Vagina (tissue), 2 donors: Measurements from ENCODE around the gene CSTPP1. TPM values are rescaled to one million over a fixed set of nuclear protein-coding genes. Genes with fewer than 3 reads are reported as not detected.

Source experiments
- DNase-seq, 2 donors: peaks; one replicate each; pipeline ENCODE4 v3.0.0-alpha.2; 2017; ENCODE audit errors: extremely low spot score in 2 of 2
- H3K27ac ChIP-seq: fragments of 200-600 bp; sonication (generic); one replicate; pipeline ENCODE4 v1.5.1; 2019
- H3K27me3 ChIP-seq: fragments of 200-600 bp; sonication (generic); one replicate; pipeline ENCODE4 v1.5.1; 2019
- H3K36me3 ChIP-seq, 2 donors: fragments of 200-600 bp; sonication (generic); one replicate each; pipeline ENCODE4 v1.5.1; 2017 to 2019
- H3K4me1 ChIP-seq: fragments of 200-600 bp; sonication (generic); one replicate; pipeline ENCODE4 v1.5.1; 2019
- H3K4me3 ChIP-seq, 2 donors: fragments of 200-600 bp; sonication (generic); 1 replicate in 1 of 2; 2 replicates in 1 of 2; pipeline ENCODE4 v1.5.1; 2016 to 2019
- H3K9me3 ChIP-seq: fragments of 200-600 bp; sonication (generic); one replicate; pipeline ENCODE4 v1.5.1; 2019
- POLR2A ChIP-seq, 2 donors: fragments of 450-650 bp; IDR thresholded peaks; one replicate each; pipeline ENCODE4 v1.6.1; 2017; ENCODE audit warnings: antibody characterized with exemption in 2 of 2, mild to moderate bottlenecking in 2 of 2, moderate library complexity in 2 of 2
- POLR2AphosphoS5 ChIP-seq, 2 donors: sonication (generic); formaldehyde crosslinking; IDR thresholded peaks; one replicate each; pipeline ENCODE4 v1.9.0; 2017; ENCODE audit warnings: antibody characterized with exemption in 2 of 2, mild to moderate bottlenecking in 2 of 2, low read depth in 1 of 2; ENCODE audit not compliant: insufficient read depth in 1 of 2
- intact Hi-C: fragments of 100-400 bp; cut with DNase I; formaldehyde crosslinking; loops from one replicate; pipeline ENCODE4 v1.15.1; 2023
- total RNA-seq: library from RNA; depleted of rRNA; stranded (reverse); fragments of >200 nt; gene quantifications from one replicate; pipeline ENCODE4 v1.2.3, GENCODE V29; 2016
- TF ChIP-seq, protein P1 (sequence below), 3 experiments: fragments of 450-650 bp in 2 of 3; fragments of 200-600 bp in 1 of 3; sonication (generic) in 1 of 3; IDR thresholded peaks; one replicate each; pipeline ENCODE4 v1.5.1; 2017 to 2019; ENCODE audit warnings: antibody characterized with exemption in 3 of 3, mild to moderate bottlenecking in 2 of 3, moderate library complexity in 2 of 3

CSTPP1 gene
- total RNA-seq, 1 donor from 2014 or later, result 30.7 TPM

DNA sequence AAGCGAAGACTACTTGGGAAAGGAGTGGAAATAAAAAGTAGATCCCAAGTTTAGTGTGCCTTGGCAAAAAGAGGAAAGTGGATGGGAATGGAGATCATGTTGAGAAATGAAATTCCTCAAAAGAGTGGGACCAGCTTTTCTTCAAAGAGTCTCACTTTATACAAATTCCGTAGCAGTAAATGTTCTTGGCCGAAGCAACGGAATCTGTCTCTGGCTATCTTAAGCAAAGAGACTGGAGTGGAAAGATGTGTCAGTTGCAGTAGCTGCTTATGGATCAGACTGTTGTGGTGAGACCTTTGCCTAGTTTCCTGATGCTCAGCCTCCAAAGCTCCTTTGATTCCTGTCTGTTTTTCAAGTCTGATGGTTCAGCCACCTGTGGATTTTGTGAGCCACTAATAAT is 73.6 kb downstream of the CSTPP1 start:
- H3K27me3 ChIP-seq, result no peaks in the 10 kb centered on the region
- TF ChIP-seq POLR2A (IDR thresholded peaks at IDR 0.05) (no peak), POLR2AphosphoS5 (IDR thresholded peaks at IDR 0.05; ENCODE audit: insufficient read depth in 1 of 2, low read depth in 1 of 2) (no peak)
- TF ChIP-seq, protein P1, sequence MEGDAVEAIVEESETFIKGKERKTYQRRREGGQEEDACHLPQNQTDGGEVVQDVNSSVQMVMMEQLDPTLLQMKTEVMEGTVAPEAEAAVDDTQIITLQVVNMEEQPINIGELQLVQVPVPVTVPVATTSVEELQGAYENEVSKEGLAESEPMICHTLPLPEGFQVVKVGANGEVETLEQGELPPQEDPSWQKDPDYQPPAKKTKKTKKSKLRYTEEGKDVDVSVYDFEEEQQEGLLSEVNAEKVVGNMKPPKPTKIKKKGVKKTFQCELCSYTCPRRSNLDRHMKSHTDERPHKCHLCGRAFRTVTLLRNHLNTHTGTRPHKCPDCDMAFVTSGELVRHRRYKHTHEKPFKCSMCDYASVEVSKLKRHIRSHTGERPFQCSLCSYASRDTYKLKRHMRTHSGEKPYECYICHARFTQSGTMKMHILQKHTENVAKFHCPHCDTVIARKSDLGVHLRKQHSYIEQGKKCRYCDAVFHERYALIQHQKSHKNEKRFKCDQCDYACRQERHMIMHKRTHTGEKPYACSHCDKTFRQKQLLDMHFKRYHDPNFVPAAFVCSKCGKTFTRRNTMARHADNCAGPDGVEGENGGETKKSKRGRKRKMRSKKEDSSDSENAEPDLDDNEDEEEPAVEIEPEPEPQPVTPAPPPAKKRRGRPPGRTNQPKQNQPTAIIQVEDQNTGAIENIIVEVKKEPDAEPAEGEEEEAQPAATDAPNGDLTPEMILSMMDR (IDR thresholded peaks at IDR 0.05), result no peak
- H3K4me1 ChIP-seq, result peaks cover 4% of the 10 kb centered on the region
- H3K9me3 ChIP-seq, result no peaks in the 10 kb centered on the region
- no peak overlapping the region for H3K27ac ChIP-seq
- intact Hi-C loops, result no loop called here
- no peak for DNase-seq
- no peaks in the 10 kb centered on the region for H3K36me3 ChIP-seq
- H3K4me3 ChIP-seq, result no peak overlapping the region

DNA sequence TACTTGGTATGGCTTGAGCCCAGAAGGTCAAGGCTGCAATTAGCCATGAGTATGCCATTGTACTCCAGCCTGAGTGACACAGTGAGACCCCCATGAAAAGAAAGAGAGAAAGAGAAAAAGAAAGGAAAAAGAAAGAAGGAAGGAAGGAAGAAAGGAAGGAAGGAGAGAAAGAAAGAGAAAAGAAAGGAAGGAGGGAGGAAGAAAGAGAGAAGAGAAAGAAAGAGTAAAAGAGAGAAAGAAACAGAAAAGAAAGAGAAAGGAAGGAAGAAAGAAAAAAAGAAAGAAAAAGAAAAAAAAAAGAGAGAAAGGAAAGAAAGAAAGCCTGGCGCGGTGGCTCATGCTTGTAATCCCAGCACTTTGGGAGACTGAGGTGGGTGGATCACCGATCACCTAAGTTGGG is 77.5 kb downstream of the CSTPP1 start:
- no peak for DNase-seq
- H3K4me3 ChIP-seq, result no peak overlapping the region
- TF ChIP-seq POLR2A (IDR thresholded peaks at IDR 0.05) (no peak), POLR2AphosphoS5 (IDR thresholded peaks at IDR 0.05; ENCODE audit: insufficient read depth in 1 of 2, low read depth in 1 of 2) (no peak)
- TF ChIP-seq, protein P1 (IDR thresholded peaks at IDR 0.05), result no peak
- H3K27ac ChIP-seq, result no peak overlapping the region
- H3K36me3 ChIP-seq, result no peaks in the 10 kb centered on the region
- no peaks in the 10 kb centered on the region for H3K4me1 ChIP-seq
- intact Hi-C loops, result no loop called here
- H3K9me3 ChIP-seq, result no peaks in the 10 kb centered on the region
- H3K27me3 ChIP-seq, result no peaks in the 10 kb centered on the region

DNA sequence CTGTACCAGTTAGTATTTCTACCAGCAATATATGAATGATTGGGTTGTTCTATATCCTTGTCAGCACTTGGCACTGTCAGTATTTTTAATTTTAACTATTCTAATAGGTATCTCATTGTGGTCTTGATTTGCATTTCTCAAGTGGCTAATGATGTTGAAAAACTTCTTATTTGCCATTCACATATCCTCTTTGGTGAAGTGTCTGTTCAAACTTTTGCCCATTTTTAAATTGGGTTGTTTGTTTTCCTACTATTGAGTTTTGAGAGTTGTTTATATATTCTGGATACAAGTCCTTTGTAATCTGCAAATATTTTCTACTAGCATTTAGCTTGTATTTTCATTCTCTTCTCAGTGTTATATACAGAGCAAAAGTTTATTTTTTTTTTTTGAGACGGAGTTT is 82.1 kb downstream of the CSTPP1 start:
- TF ChIP-seq POLR2A (IDR thresholded peaks at IDR 0.05), result no peak
- no peak for TF ChIP-seq POLR2AphosphoS5 (IDR thresholded peaks at IDR 0.05; ENCODE audit: insufficient read depth in 1 of 2, low read depth in 1 of 2)
- TF ChIP-seq, protein P1 (IDR thresholded peaks at IDR 0.05), result no peak
- DNase-seq, result no peak
- Histone ChIP-seq H3K9me3 (no peaks in the 10 kb centered on the region), H3K27me3 (no peaks in the 10 kb centered on the region), H3K36me3 (no peaks in the 10 kb centered on the region), H3K4me1 (no peaks in the 10 kb centered on the region), H3K27ac (no peak overlapping the region), H3K4me3 (no peak overlapping the region)
- intact Hi-C loops, result no loop called here

DNA sequence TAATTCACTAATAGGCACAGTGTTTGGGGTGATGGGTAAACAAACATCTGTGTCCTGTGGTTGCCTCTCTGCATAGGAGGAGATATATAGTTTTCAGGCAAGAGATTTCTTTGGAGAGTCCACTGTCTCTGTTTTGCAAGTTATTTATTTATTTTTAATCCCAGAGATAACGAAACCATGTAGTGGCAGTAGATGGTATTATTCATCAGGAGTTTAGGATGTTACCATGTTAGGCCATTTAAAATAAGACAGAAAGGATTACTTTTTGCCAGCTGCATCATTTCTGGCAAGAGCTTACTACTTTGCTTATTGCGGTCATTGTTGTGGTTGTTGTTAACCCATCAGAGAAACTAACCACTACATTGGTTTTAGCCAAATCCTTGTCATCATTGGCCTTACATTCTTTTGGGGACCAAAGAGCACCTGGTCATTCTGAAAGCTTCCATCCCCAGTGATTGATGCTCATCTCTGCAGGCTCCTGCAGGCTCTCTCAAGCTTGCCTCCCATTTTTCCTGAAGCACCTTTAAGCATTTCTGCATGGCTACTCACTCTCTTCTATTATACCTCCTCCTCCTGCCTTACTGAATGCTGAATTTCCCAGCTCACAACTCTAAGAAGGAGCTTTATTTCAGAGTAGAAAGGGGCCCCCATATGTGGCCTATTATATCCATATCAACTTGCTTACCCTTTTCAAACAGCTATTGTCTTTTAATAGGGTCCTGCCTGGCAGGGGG is 84.4 kb downstream of the CSTPP1 start:
- no peaks in the 10 kb centered on the region for H3K27me3 ChIP-seq
- no peaks in the 10 kb centered on the region for H3K4me1 ChIP-seq
- DNase-seq, result no peak

DNA sequence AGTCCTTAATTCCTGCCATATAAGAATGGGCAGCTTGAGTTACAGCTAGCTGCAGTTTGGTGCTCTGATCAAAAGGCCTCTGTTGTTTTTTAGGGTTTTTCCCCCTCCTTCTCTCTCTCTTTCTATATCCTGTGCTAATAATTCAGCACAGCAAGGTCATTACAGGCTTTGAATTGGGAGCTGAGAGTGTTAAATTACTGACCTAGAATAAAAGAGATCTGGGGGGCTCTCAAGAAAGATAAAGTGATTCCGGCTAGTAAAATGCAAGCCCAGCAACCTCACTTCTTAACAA is 84.9 kb downstream of the CSTPP1 start:
- no peaks in the 10 kb centered on the region for H3K4me1 ChIP-seq
- no peak overlapping the region for H3K27ac ChIP-seq
- H3K4me3 ChIP-seq, result no peak overlapping the region
- intact Hi-C loops, result no loop called here
- no peaks in the 10 kb centered on the region for H3K9me3 ChIP-seq
- H3K36me3 ChIP-seq, result no peaks in the 10 kb centered on the region
- TF ChIP-seq POLR2AphosphoS5 (IDR thresholded peaks at IDR 0.05; ENCODE audit: insufficient read depth in 1 of 2, low read depth in 1 of 2) (no peak), POLR2A (IDR thresholded peaks at IDR 0.05) (no peak)
- TF ChIP-seq, protein P1 (IDR thresholded peaks at IDR 0.05), result no peak
- H3K27me3 ChIP-seq, result no peaks in the 10 kb centered on the region
- no peak for DNase-seq

More for the DNA sequence above, 84.4 kb downstream of the CSTPP1 start:
- no peak for TF ChIP-seq POLR2A (IDR thresholded peaks at IDR 0.05)
- TF ChIP-seq POLR2AphosphoS5 (IDR thresholded peaks at IDR 0.05; ENCODE audit: insufficient read depth in 1 of 2, low read depth in 1 of 2), result no peak
- TF ChIP-seq, protein P1 (IDR thresholded peaks at IDR 0.05), result no peak
- H3K36me3 ChIP-seq, result no peaks in the 10 kb centered on the region
- H3K27ac ChIP-seq, result no peak overlapping the region
- no peak overlapping the region for H3K4me3 ChIP-seq
- no peaks in the 10 kb centered on the region for H3K9me3 ChIP-seq
- intact Hi-C loops, result no loop called here
